Prostate gland (tissue), 2 donors: Measurements from ENCODE around the gene SCAF11. TPM values are rescaled to one million over a fixed set of nuclear protein-coding genes. Genes with fewer than 3 reads are reported as not detected.

Experiments
- DNase-seq: peaks from one replicate; pipeline ENCODE4 v3.0.0-alpha.2; 2019; ENCODE audit warnings: low spot score
- H3K27ac ChIP-seq, 2 donors: fragments of 200-600 bp; sonication (generic); 2 replicates each; pipeline ENCODE4 v1.5.1; 2017 to 2019
- H3K27me3 ChIP-seq: fragments of 200-600 bp; sonication (generic); replicated peaks from 2 replicates; pipeline ENCODE4 v1.5.1; 2019; ENCODE audit not compliant: insufficient read depth
- H3K36me3 ChIP-seq, 2 donors: fragments of 200-600 bp; sonication (generic); 1 replicate in 1 of 2; 2 replicates in 1 of 2; pipeline versions ENCODE4 v1.5.1 to v1.8.1; 2017 to 2019
- H3K4me1 ChIP-seq: fragments of 200-600 bp; sonication (generic); replicated peaks from 2 replicates; pipeline ENCODE4 v1.5.1; 2019
- H3K4me3 ChIP-seq, 2 donors: fragments of 200-600 bp; sonication (generic); 2 replicates each; pipeline ENCODE4 v1.5.1; 2017 to 2019
- H3K9me3 ChIP-seq: fragments of 200-600 bp; sonication (generic); 2 replicates; pipeline ENCODE4 v1.5.1; 2017
- POLR2A ChIP-seq: fragments of 450-650 bp; IDR thresholded peaks from one replicate; pipeline ENCODE4 v1.6.1; 2016; ENCODE audit warnings: antibody characterized with exemption, mild to moderate bottlenecking
- POLR2AphosphoS5 ChIP-seq: sonication (generic); formaldehyde crosslinking; IDR thresholded peaks from one replicate; pipeline ENCODE4 v1.6.1; 2017; ENCODE audit warnings: antibody characterized with exemption
- WGBS: methylation state at CpG from one replicate; pipeline ENCODE4 v1.1.5; 2018; 5-methylcytosine and 5-hydroxymethylcytosine counted together
- intact Hi-C: fragments of 100-400 bp; cut with DNase I; formaldehyde crosslinking; loops from one replicate; pipeline ENCODE4 v1.14.2; 2022
- total RNA-seq, 2 donors: library from RNA; depleted of rRNA; stranded (reverse); fragments of >200 nt; gene quantifications; one replicate each; pipeline ENCODE4 v1.1.0, GENCODE V29; 2016
- TF ChIP-seq, protein P1 (sequence below), 4 experiments: fragments of 200-600 bp in 2 of 4; fragments of 450-650 bp in 2 of 4; sonication (generic) in 2 of 4; IDR thresholded peaks; 1 replicate in 3 of 4; 2 replicates in 1 of 4; pipeline ENCODE4 v1.5.1; 2016 to 2019; ENCODE audit warnings: antibody characterized with exemption in 4 of 4, mild to moderate bottlenecking in 2 of 4, moderate library complexity in 2 of 4

Gene SCAF11
- total RNA-seq, 2 donors from 2014 or later, result 144 to 171 TPM

DNA sequence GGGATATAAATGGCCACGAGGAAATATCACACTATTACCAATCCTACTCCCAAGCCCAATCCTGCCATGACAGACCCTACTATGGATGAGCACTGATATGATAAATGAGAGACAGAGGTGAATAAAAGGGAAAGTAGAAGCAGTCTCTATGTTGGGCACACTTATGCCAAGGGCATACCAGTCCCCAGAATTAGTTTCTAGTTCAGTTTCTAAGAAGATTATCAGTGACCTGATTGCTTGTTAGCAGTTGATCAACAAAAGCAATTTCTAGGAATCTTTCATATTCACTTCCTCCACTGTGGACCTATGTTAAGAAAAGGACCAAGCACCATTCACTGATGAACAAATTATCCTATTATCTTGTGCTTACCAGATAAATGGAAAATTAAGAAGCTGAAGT is 20.0 kb downstream of the SCAF11 start:
- no peaks in the 10 kb centered on the region for H3K36me3 ChIP-seq
- TF ChIP-seq POLR2A (no peak), POLR2AphosphoS5 (no peak)
- TF ChIP-seq, protein P1, sequence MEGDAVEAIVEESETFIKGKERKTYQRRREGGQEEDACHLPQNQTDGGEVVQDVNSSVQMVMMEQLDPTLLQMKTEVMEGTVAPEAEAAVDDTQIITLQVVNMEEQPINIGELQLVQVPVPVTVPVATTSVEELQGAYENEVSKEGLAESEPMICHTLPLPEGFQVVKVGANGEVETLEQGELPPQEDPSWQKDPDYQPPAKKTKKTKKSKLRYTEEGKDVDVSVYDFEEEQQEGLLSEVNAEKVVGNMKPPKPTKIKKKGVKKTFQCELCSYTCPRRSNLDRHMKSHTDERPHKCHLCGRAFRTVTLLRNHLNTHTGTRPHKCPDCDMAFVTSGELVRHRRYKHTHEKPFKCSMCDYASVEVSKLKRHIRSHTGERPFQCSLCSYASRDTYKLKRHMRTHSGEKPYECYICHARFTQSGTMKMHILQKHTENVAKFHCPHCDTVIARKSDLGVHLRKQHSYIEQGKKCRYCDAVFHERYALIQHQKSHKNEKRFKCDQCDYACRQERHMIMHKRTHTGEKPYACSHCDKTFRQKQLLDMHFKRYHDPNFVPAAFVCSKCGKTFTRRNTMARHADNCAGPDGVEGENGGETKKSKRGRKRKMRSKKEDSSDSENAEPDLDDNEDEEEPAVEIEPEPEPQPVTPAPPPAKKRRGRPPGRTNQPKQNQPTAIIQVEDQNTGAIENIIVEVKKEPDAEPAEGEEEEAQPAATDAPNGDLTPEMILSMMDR (IDR thresholded peaks at IDR 0.05), result no peak
- 90% methylated on average over 1 of the region's 1 CpG for WGBS
- H3K9me3 ChIP-seq, result no peaks in the 10 kb centered on the region
- H3K27me3 ChIP-seq, result no peaks in the 10 kb centered on the region
- peaks cover under 1% of the 10 kb centered on the region for H3K4me1 ChIP-seq
- no peak overlapping the region for H3K27ac ChIP-seq
- H3K4me3 ChIP-seq, result no peak overlapping the region
- DNase-seq, result no peak
- intact Hi-C loops, result no loop called here

DNA sequence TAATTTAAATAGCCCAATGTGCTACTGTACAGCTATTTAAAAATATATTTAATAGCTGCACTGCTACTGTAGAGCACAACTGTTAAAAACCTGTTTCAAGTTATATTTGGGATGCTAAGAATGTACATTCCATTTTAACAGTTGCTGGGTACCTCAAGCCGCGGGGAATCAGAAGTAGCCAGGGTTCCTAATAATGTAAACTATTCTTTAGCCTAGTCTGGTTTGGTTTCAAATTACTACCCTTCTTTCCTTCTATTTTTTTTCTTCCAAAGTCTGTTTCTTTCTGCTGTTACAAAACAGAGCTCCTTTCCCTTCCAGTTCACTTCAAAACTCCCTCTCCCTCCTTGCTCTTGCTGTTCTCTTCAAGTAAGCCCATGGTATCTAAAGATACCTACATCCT is 21.3 kb downstream of the SCAF11 start:
- H3K36me3 ChIP-seq, result peaks cover 0 to under 1% of the 10 kb centered on the region in 2 donors
- DNase-seq, result no peak
- intact Hi-C loops, result no loop called here
- no peaks in the 10 kb centered on the region for H3K27me3 ChIP-seq
- H3K9me3 ChIP-seq, result no peaks in the 10 kb centered on the region
- TF ChIP-seq POLR2A, result no peak
- TF ChIP-seq, protein P1 (IDR thresholded peaks at IDR 0.05), result no peak
- H3K27ac ChIP-seq, result no peak overlapping the region
- WGBS, result 51% methylated on average over 2 of the region's 2 CpGs
- peaks cover 4% of the 10 kb centered on the region for H3K4me1 ChIP-seq
- H3K4me3 ChIP-seq, result no peak overlapping the region

DNA sequence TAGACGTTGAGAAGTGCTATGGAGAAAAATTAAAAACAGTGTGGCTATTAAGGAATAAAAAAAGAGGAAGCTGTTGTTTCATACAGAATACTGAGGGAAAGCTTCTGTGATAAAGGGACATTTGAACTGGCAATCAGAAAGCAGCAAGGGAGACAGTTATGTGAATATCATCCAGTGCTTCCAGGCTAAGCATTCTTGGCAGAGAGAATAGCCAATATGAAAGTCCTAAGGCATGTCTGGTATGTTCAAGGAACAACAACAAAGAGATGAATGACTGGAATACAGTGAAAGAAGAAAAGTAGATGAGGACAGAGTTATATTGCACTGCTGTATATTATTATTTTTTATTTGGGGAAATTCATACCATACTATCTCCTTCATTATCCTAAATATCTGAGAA is 23.9 kb downstream of the SCAF11 start:
- intact Hi-C loops, result no loop called here
- DNase-seq, result no peak
- no peaks in the 10 kb centered on the region for H3K27me3 ChIP-seq
- peaks cover 0 to 4% of the 10 kb centered on the region in 2 donors for H3K36me3 ChIP-seq
- peaks cover 4% of the 10 kb centered on the region for H3K4me1 ChIP-seq
- H3K4me3 ChIP-seq, result no peak overlapping the region
- no peaks in the 10 kb centered on the region for H3K9me3 ChIP-seq
- no peak overlapping the region for H3K27ac ChIP-seq
- 3% methylated on average over 1 of the region's 1 CpG for WGBS
- TF ChIP-seq POLR2AphosphoS5, result no peak
- TF ChIP-seq, protein P1 (IDR thresholded peaks at IDR 0.05), result no peak
- no peak for TF ChIP-seq POLR2A

DNA sequence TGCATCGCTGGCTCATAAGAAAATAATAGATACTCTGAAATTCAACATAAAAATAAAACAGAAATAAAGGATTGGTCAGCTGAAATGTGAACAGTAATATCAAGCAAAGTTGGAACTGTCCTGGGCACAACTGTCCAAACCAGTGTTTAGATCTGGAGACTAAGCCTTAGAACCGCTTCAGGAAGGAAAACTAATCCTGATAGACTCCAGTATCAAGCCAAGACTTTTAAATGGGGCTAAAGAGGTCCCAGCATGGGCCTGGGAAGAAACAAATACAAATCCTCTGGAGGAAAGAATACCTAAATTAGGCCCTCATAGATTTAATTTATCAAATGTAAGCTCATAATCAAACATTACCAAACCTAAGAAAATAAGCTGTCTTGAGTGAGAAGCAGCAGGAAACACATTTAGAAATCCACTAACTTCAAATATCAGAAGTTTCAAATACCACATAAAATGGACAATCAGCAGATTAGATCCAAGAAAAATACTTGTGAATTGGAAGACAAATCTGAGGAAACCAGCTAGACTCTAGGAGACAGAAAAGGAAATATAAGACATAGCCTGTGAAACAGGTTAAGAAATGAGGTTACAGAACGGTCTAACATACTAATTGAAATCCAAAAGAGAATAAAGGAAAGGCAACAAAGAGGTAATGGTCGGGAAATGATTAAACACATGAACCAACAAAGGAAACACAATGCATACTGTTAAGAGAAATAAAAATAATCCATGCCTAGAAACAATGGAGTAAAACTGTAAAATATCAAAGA is 27.6 kb downstream of the SCAF11 start:
- intact Hi-C loops, result no loop called here
- Histone ChIP-seq H3K4me3 (no peak overlapping the region), H3K9me3 (no peaks in the 10 kb centered on the region), H3K4me1 (peaks cover 4% of the 10 kb centered on the region), H3K36me3 (peaks cover 0 to 4% of the 10 kb centered on the region in 2 donors), H3K27me3 (no peaks in the 10 kb centered on the region), H3K27ac (no peak overlapping the region)
- no peak for DNase-seq
- 97% methylated on average over 4 of the region's 4 CpGs for WGBS
- TF ChIP-seq POLR2AphosphoS5 (no peak), POLR2A (no peak)
- TF ChIP-seq, protein P1 (IDR thresholded peaks at IDR 0.05), result no peak

DNA sequence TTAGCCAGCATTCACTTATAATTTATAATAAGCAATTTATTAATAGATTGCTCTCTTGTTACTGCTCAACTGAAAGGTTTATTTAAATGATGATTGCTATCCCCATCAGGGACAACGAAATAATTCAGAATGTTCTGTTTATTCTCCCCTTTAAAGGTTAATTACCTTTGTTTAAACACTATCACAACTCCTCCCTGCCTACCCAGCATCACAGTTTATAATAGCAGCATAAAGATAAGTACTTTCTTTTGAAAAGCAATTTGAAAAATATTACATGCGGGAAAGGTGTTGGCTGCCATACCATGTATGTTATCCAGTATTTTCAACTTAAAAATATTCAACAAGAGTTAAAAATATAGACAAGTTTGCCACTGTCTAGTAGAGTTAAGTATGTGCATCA is 30.6 kb downstream of the SCAF11 start:
- peaks cover 0 to 4% of the 10 kb centered on the region in 2 donors for H3K36me3 ChIP-seq
- no peak overlapping the region for H3K27ac ChIP-seq
- 53% methylated on average over 2 of the region's 2 CpGs for WGBS

More for the DNA sequence above, 30.6 kb downstream of the SCAF11 start:
- intact Hi-C loops, result no loop called here
- DNase-seq, result no peak
- no peaks in the 10 kb centered on the region for H3K27me3 ChIP-seq
- H3K4me1 ChIP-seq, result no peaks in the 10 kb centered on the region
- TF ChIP-seq, protein P1 (IDR thresholded peaks at IDR 0.05), result no peak
- TF ChIP-seq POLR2A (no peak), POLR2AphosphoS5 (no peak)
- H3K9me3 ChIP-seq, result no peaks in the 10 kb centered on the region
- no peak overlapping the region for H3K4me3 ChIP-seq
